OCI-M1 (cell line): ENCODE data around the gene CPNE6.

Source experiments
- DNase-seq: peaks from one replicate; lab custom pipeline; 2025; lab: John Stamatoyannopoulos, UW

The CPNE6 gene

DNA sequence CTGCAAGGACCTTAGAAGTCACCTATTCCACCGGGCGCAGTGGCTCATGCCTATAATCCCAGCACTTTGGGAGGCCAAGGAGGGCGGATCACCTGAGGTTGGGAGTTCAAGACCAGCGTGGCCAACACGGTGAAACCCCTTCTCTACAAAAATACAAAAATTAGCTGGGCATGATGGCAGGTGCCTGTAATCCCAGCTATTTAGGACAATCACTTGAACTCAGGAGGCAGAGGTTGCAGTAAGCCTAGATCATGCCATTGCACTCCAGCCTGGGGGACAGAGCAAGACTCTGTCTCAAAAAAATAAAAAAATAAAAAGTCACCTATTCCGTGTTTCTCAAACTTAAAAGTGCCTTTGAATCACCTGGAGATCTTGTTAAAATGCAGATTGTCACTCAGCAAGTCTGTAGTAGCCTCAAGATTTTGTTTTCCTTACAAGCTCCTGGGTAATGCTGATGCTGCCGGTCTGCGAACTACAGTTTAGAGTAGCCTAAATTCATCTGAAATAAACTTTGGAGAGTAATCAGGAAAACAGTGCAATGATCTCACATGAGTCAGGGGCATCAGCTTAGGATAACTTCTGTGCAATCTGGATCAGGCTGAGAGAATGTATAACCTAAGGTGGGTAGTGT, 34.4 kb downstream of the CPNE6 start:
- DNase-seq: peak; percentile 4

GRCh38 chr14:24106672-24107271, 35.4 kb downstream of the CPNE6 start:
- no peak for DNase-seq

DNA sequence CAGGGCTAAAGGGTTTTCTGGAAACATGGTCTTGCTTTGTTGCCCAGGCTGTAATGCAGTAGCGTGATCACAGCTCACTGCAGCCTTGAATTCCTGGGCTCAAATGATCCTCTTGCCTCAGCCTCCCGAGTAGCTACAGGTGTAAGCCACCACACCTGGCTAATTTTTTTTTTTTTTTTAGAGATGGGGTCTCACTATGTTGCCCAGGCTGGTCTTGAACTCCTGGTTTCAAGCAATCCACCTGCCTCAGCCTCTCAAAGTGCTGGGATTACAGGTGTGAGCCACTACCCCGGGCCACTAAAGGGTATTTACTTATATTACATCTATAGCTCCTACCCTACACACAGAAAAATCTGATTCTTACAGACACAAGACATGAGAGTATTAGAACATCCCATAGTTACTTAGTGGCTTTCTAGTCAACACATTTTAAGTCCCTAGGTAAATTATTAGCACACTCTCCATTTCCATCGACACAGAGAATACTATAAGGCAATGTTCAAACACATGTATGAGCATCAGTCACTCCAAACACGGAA, 37.0 kb downstream of the CPNE6 start:
- DNase-seq: no peak

GRCh38 chr14:24110060-24110459, 38.7 kb downstream of the CPNE6 start:
- DNase-seq: no peak

DNA sequence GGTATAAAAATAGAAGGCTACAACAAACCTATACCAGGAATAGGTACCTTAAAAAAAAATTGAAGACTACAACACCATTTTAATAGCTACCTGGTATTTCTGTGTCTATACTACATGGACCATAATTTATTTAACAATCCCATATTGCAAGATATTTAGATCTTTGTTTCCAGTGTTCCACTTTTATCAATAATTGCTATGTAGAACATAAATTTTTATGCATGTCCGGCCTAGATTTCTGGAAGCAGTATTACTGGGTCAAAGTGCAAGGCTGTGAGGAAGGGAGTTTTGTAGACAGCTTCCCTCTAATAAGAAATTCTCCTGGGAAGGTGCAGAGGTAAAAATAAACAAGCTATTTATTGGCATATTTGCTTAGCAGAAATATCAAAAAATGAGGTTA, 39.2 kb downstream of the CPNE6 start:
- DNase-seq: no peak

GRCh38 chr14:24113379-24113800, 42.0 kb downstream of the CPNE6 start:
- DNase-seq: peak; percentile 73

DNA sequence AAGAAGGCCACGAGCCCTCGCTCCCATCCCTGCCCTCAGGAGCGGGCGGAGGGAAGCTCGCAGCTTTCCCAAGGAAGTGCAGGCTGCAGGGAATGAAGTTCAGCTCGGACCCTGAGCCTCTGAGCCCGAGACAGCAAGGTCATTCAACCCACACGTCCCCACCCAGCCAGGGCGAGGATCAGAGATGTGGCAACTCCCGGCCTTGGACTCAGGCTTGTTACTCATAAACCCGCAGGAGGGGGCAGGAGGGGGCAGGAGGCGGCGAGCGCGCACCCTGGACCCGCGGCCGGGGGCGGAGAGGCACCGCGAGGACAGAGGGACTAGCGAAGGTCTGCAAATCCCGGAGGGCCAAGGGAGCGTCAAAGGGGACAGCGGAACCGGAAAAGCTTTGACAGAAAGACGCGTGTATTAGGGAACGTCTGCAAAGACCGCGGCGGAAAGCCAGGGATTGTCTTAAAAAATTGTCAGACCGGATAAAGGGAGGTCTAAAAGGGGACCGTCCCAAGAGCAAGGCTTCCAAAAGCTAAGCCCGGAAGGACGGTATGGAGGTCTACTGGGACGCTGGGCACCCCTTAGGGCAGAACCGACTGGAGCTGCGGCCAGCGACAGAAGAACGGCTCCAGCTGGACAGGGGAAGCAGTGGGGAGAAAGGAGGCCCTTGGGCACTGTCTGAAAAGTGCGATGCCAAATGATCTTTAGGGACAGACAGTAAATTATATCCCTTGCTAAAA, 42.6 kb downstream of the CPNE6 start:
- peak; percentile 97 for DNase-seq

DNA sequence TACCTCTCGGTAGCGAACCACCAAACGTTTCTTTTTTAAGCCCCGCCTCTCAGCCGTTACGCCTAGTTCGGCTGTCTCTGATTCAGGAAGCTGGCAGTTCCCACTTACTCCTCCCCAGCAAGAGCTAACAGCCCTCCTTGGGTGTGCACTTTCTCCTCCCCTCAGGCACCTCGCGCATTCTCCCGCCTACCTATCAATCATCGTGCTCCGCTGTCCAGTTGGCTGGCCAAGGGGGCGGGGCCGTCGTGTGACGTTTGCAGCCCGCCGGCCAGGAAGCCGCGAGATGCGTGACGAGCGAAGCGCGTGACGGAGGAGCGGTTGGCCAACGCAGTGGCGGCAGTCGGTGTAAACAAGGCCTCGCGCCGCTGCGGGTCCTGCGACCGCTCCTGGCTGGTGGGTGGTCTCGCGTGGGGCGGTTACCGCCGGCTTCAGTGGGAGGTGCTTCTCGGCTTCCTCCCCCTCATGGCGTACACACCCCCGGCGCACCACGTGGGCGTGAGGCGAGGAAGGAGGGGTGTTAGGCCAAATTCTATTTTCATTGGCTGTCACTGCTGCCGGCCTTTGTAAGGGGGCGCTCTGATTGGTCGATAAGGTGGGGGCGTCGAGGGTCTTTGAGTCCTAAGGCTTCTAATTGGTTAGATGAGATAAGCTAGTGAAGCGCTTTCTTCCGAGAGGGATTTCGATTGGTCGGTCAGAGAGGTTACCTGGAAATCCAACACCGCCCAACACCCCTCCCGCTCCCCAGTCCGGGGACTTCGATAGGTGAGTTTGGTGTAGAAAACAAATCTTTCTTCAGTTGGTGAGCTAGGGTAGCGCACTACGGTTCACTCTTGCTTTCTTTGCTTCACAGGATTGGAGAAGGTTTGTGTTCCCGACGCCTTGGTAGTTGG, 43.4 kb downstream of the CPNE6 start, which contains the start of the genes DCAF11 and NRL:
TSS of gene DCAF11 (plus strand) at position 246 of the 890 bp plus-strand sequence. CDS start 818 bp downstream, outside the sequence.
TSS of gene NRL (minus strand) at position 418 of the 890 bp plus-strand sequence. CDS start 32,101 bp downstream, outside the sequence.
- peak; percentile 99 for DNase-seq

- no peak for DNase-seq
Observed at GRCh38 chr14:24115422-24116127, 44.2 kb downstream of the CPNE6 start.

- no peak for DNase-seq
Observed at GRCh38 chr14:24116128-24116814, 44.9 kb downstream of the CPNE6 start.

DNA sequence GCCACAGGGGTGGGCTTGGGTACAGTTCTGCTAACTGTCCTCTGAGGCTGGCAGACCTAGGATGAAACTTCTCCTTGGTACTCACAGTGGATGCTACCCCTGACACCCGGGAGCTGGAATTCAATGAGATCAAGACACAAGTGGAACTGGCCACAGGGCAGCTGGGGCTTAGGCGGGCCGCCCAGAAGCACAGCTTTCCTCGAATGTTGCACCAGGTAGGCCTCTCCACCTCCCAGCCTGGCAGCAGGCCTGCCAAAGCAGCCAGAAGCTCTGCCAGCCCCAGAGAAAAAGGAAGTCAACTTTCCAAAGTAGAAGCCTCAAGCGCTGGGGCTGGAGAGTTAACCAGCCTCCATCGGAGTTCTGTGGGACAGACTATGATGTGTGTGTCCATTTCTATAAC, 45.8 kb downstream of the CPNE6 start:
- no peak for DNase-seq

DNA sequence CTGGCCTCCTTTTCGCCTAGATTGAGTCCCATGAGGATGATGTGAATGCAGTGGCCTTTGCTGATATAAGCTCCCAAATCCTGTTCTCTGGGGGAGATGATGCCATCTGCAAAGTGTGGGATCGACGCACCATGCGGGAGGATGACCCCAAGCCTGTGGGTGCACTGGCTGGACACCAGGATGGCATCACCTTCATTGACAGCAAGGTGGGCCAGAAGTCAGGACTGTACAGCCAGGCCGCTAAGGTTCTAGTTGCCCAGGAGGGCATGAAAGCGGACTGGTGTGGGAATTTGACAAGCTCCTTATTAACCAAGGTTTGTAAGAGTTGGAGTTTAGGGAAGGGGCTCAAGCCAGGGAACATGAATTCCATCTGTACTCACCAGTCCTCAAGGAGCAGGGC, 48.3 kb downstream of the CPNE6 start:
- DNase-seq: no peak

- no peak for DNase-seq
Observed at GRCh38 chr14:24121210-24121609, 49.8 kb downstream of the CPNE6 start.

- no peak for DNase-seq
Observed at GRCh38 chr14:24122416-24122815, 51.1 kb downstream of the CPNE6 start.

DNA sequence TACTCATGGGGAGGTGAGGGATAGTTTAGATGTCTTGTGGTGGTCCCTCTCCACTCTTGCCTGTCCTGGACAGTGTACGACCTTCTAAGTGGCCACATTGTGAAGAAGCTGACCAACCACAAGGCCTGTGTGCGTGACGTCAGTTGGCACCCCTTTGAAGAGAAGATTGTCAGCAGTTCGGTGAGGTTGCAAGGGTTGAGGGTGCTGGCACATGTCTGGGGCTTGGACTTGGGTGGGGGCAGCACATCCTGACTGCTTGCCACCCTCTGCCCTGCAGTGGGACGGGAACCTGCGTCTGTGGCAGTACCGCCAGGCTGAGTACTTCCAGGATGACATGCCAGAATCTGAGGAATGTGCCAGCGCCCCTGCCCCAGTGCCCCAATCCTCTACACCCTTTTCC, 51.5 kb downstream of the CPNE6 start:
- DNase-seq: no peak

- no peak for DNase-seq
Observed at GRCh38 chr14:24123424-24124417, 52.4 kb downstream of the CPNE6 start.

DNA sequence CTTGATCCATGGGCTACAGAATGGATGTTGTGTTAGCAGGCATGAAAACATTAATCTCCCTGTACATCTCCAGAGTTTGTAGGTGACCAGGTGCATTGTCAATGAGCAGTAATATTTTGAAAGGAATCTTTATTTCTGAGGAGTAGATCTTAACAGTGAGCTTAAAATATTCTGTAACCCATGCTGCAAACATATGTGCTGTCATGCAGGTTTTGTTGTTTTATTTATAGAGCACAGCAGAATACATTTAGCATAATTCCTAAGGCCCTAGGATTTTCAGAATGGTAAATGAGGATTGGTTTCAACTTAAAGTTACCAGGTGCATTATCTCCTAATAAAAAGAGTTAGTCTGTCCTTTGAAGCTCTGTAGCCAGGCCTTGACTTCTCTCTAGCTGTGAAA, 55.6 kb downstream of the CPNE6 start:
- no peak for DNase-seq

DNA sequence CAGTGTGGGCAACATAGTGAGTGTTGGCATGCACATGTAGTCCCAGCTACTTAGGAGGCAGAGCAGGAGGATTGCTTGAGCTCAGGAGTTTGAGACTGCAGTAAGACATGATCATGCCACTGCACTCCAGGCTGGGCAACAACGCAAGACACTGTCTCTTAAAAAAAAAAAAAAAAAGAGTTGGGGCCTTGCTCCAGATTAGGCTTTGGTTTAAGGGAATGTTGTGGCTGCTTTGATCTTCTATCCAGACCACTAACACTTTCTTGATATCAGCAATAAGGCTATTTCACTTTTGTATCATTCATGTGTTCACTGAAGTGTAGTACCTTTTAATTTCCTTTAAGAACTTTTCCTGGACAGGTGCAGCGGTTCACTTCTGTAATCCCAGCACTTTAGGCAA, 56.3 kb downstream of the CPNE6 start:
- no peak for DNase-seq
